ENCODE data around the gene LIN54.

LIN54 gene

DNA sequence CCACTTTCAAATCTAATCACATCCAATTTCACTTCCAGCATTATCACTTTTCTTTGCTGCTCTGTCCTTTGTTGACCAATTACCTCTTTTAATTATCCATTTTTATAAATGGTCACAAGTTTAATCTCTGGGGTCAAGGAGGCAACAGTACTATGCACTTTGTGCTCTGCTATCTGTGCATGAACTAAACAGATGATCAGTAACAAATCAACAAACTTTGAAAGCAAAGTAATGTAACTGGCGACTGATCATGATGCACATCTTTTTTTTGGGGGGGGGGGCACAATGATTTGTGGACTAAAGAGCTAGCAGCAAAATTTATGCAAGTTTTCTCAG lies 118.2 kb downstream of the LIN54 start:
- TF ChIP-seq CTCF (IDR thresholded peaks at IDR 0.05; ENCODE audit: insufficient read depth, low read length, poor library complexity, severe bottlenecking) = no peak
- no peak overlapping the region for H3K4me3 ChIP-seq (replicated peaks; ENCODE audit: low read depth, low read length)
- no peaks in the 10 kb centered on the region; the same call in none of the 2 replicates for H3K36me3 ChIP-seq (ENCODE audit: control insufficient read depth, insufficient read depth, low read length)
- DNase-seq (ENCODE audit: extremely low read depth, insufficient read length) = no peak
- H3K27me3 ChIP-seq (replicated peaks; ENCODE audit: control insufficient read depth, insufficient read depth, low read length) = no peaks in the 10 kb centered on the region

DNA sequence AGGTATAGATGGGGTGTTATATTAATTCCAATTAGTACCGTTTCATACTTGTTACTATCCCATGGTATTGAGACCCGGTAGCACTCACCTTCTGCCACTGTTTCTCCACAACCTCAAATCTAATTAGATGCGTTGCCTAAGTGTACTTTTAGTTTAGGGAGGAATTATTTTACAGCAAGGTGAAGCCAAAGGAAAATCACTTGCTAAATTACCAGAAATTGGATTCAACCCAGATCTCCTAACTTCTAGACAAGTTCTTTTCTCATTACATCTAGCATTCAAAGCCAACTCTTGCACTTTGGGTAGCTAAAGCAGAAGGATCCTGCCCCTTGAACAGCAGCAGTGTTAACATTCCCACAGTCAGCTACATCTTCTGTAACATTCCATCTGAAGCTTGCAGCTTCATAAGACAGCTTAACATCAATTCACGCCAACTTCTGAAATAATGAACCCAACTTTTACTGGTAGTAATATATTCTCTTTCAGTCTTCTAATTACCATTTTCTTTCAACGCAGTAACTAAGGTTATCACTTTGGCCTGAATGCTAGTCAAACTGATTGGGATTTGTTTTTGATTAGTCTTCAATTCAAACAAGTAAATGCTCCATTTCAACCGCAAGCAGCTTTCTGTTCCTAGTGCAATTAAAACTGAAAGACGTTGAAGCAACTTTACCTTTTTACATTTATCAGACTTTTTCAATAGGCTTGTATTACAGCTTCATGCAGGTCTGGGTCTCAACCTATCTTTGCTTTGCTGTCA lies 118.7 kb downstream of the LIN54 start:
- DNase-seq (ENCODE audit: extremely low read depth, insufficient read length) = no peak
- Histone ChIP-seq H3K36me3 (ENCODE audit: control insufficient read depth, insufficient read depth, low read length) (no peaks in the 10 kb centered on the region; the same call in none of the 2 replicates), H3K27me3 (replicated peaks; ENCODE audit: control insufficient read depth, insufficient read depth, low read length) (no peaks in the 10 kb centered on the region), H3K4me3 (replicated peaks; ENCODE audit: low read depth, low read length) (peak overlapping the region; percentile 65)
- no peak for TF ChIP-seq CTCF (IDR thresholded peaks at IDR 0.05; ENCODE audit: insufficient read depth, low read length, poor library complexity, severe bottlenecking)

DNA sequence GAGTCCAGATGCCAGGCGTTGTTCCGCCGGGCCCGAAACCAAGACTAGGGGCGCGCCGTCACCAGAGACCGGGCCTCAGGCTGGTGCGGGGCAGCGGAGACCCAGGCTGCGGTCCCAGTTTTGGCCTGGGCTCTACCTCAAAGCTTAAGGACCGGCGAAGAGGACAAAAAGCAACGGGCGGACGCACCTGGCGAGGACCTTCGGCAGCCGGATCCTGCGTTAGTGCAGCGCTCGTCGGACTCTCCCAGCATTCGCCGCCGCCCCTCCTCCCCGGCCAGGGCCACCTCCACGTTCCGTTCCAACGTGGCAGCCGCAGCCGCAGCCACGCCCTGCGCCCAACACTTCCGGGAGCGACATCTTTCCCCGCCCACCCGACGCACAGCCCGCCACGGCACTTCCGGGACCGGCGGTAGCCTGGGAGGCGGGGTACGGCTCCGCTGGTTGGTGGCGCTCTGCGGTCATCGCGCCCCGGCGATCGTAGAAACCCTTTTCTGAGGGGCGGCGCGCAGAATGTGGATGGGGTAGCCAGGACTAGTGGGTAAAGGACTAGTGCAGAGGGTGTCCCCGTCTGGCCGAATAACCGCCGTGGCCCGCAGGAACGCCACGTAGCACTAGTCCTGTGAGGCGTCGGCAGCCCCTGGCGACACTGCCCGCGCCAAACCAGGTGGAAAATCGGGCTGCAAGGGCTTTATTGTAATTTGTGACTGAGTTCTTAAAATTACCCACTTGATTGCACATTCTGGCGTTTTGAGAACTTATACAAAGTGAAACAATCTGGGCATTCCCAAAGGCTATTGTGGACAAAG lies 119.5 kb downstream of the LIN54 start, which contains the start of gene SEC31A:
TSS of gene SEC31A (minus strand) at position 253 of the 806 bp plus-strand sequence. CDS start 9,217 bp downstream, outside the sequence.
- no peak for TF ChIP-seq CTCF (IDR thresholded peaks at IDR 0.05; ENCODE audit: insufficient read depth, low read length, poor library complexity, severe bottlenecking)

DNA sequence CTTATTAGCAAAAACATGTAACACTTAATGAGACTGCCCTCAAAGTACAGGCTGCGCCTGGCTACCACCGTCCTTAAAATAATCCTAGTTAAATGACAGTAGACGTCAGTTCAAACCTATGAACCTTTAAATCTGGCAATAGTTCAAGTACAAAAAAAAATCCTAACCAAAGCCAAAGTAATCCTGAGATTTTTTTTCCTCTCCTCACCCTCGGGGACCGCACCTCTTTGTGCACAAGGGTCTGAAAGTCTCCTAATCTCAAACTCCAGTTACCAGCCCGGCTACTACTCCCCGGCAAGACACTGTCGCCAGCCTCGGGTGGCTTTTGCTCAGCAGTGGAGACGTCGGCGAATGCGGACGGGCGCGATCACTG lies 120.1 kb downstream of the LIN54 start:
- H3K27me3 ChIP-seq (replicated peaks; ENCODE audit: control insufficient read depth, insufficient read depth, low read length) = no peaks in the 10 kb centered on the region
- no peak for TF ChIP-seq CTCF (IDR thresholded peaks at IDR 0.05; ENCODE audit: insufficient read depth, low read length, poor library complexity, severe bottlenecking)
- peak overlapping the region; percentile 65 for H3K4me3 ChIP-seq (replicated peaks; ENCODE audit: low read depth, low read length)
- no peaks in the 10 kb centered on the region; the same call in none of the 2 replicates for H3K36me3 ChIP-seq (ENCODE audit: control insufficient read depth, insufficient read depth, low read length)
- no peak for DNase-seq (ENCODE audit: extremely low read depth, insufficient read length)

More for the DNA sequence above, 119.5 kb downstream of the LIN54 start, which contains the start of gene SEC31A:
- Histone ChIP-seq H3K27me3 (replicated peaks; ENCODE audit: control insufficient read depth, insufficient read depth, low read length) (no peaks in the 10 kb centered on the region), H3K4me3 (replicated peaks; ENCODE audit: low read depth, low read length) (peak within 1 kb of the TSS; percentile 65), H3K36me3 (ENCODE audit: control insufficient read depth, insufficient read depth, low read length) (no peaks in the 10 kb centered on the region; the same call in none of the 2 replicates)
- DNase-seq (ENCODE audit: extremely low read depth, insufficient read length) = peak; percentile 98

DNA sequence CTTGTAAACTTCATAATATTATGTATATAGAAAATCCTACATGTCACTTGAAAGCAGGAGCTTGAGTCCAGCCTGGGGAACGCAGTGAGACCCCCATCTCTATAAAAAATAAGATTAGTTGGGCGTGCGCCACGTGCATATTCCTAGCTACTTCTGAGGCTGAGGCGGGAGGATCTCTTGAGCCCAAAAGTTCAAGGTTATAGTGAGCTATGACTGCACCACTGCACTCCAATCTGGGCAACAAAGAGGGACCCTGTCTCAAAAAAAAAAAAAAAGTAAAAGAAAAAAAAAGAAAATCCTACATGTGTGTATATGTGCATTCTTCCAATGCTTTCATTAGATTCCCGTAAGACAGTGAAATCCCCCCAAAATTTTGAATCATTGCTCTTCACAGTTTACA lies 121.3 kb downstream of the LIN54 start:
- Histone ChIP-seq H3K27me3 (replicated peaks; ENCODE audit: control insufficient read depth, insufficient read depth, low read length) (no peaks in the 10 kb centered on the region), H3K4me3 (replicated peaks; ENCODE audit: low read depth, low read length) (peak overlapping the region; percentile 65), H3K36me3 (ENCODE audit: control insufficient read depth, insufficient read depth, low read length) (no peaks in the 10 kb centered on the region; the same call in none of the 2 replicates)
- no peak for DNase-seq (ENCODE audit: extremely low read depth, insufficient read length)
- TF ChIP-seq CTCF (IDR thresholded peaks at IDR 0.05; ENCODE audit: insufficient read depth, low read length, poor library complexity, severe bottlenecking) = no peak

All from GM06990 (cell line).